H4 (cell line): ENCODE data around the gene RNPS1. TPM values are rescaled to one million over a fixed set of nuclear protein-coding genes. Genes with fewer than 3 reads are reported as not detected.

Experiments used
- total RNA-seq: library from RNA; depleted of rRNA; stranded (reverse); fragments of >200 nt; shearing (Covaris generic); gene quantifications from 2 replicates; pipeline ENCODE4 v1.2.3, GENCODE V29; 2014; rRNA removed

Gene RNPS1
- total RNA-seq, 1 experiment from 2014 or later, result 144 TPM

Other genes with a start within 250 kb of the RNPS1 start
- 2.7 TPM in 1 of 2 replicates, not detected in the other for gene NPW, start 248.3 kb downstream of the RNPS1 start, total RNA-seq
- 33.1 and 33.7 TPM in 2 replicates for gene NHERF2, start 241.2 kb downstream of the RNPS1 start, total RNA-seq
- gene NTHL1, start 220.3 kb downstream of the RNPS1 start, total RNA-seq, result 28.2 and 42.3 TPM in 2 replicates
- 11.0 and 15.6 TPM in 2 replicates for gene TSC2, start 220.1 kb downstream of the RNPS1 start, total RNA-seq
- 10.9 and 14.1 TPM in 2 replicates for gene PKD1, start 132.2 kb downstream of the RNPS1 start, total RNA-seq
- gene RAB26, start 119.5 kb downstream of the RNPS1 start, total RNA-seq, result 1.9 and 3.2 TPM in 2 replicates
- gene TRAF7, start 112.3 kb downstream of the RNPS1 start, total RNA-seq, result 58.2 and 71.0 TPM in 2 replicates
- 0.02 TPM in 2 replicates for gene CASKIN1, start 71.5 kb downstream of the RNPS1 start, total RNA-seq
- 22.1 and 28.4 TPM in 2 replicates for gene MLST8, start 62.7 kb downstream of the RNPS1 start, total RNA-seq
- 0.06 and 1.0 TPM in 2 replicates for gene BRICD5, start 57.3 kb downstream of the RNPS1 start, total RNA-seq
- gene PGP, start 53.3 kb downstream of the RNPS1 start, total RNA-seq, result 20.0 and 24.5 TPM in 2 replicates
- 8.0 and 9.5 TPM in 2 replicates for gene E4F1, start 44.5 kb downstream of the RNPS1 start, total RNA-seq
- 0.10 TPM in 1 of 2 replicates, not detected in the other for gene DNASE1L2, start 31.7 kb downstream of the RNPS1 start, total RNA-seq
- gene ECI1, start 16.5 kb downstream of the RNPS1 start, total RNA-seq, result 37.6 and 48.8 TPM in 2 replicates
- 0.25 and 0.41 TPM in 2 replicates for gene ABCA3, start 72.6 kb upstream of the RNPS1 start, total RNA-seq
- 26.1 and 35.8 TPM in 2 replicates for gene CCNF, start 161.3 kb upstream of the RNPS1 start, total RNA-seq
- 13.0 and 23.2 TPM in 2 replicates for gene TEDC2, start 192.0 kb upstream of the RNPS1 start, total RNA-seq
- gene NTN3, start 203.2 kb upstream of the RNPS1 start, total RNA-seq, result 0.14 TPM in 1 of 2 replicates, not detected in the other
- gene TBC1D24, start 207.0 kb upstream of the RNPS1 start, total RNA-seq, result 5.6 and 5.9 TPM in 2 replicates
- 39.7 and 40.5 TPM in 2 replicates for gene ATP6V0C, start 245.8 kb upstream of the RNPS1 start, total RNA-seq